Measurements from ENCODE around the gene UTS2.

Gene UTS2

DNA sequence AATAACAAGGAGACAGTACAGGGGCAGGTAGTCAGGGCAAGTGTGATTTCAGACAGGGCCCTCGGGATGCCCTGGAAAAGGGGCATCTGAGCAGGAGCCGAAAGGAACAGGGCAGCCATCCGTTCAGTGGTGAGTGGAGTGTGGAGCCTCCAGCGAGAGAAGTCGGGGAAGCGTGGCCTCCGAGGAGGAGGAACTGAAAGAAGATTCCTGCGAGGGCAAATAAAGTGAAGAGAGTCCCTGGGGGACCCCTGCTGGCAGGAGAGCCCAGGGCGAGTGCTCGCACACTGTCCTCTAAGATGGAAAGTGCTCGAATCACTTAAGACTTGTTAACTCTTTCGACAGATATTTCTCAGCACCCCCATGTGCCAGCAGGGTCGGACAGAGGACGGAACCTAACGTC, 3.5 kb upstream of the UTS2 start:
- Histone ChIP-seq H3K27ac (no peak overlapping the region), H3K4me3 (no peak overlapping the region)
- TF ChIP-seq, protein P1, sequence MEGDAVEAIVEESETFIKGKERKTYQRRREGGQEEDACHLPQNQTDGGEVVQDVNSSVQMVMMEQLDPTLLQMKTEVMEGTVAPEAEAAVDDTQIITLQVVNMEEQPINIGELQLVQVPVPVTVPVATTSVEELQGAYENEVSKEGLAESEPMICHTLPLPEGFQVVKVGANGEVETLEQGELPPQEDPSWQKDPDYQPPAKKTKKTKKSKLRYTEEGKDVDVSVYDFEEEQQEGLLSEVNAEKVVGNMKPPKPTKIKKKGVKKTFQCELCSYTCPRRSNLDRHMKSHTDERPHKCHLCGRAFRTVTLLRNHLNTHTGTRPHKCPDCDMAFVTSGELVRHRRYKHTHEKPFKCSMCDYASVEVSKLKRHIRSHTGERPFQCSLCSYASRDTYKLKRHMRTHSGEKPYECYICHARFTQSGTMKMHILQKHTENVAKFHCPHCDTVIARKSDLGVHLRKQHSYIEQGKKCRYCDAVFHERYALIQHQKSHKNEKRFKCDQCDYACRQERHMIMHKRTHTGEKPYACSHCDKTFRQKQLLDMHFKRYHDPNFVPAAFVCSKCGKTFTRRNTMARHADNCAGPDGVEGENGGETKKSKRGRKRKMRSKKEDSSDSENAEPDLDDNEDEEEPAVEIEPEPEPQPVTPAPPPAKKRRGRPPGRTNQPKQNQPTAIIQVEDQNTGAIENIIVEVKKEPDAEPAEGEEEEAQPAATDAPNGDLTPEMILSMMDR (IDR thresholded peaks at IDR 0.05): no peak
- DNase-seq (ENCODE audit: low spot score): no peak

DNA sequence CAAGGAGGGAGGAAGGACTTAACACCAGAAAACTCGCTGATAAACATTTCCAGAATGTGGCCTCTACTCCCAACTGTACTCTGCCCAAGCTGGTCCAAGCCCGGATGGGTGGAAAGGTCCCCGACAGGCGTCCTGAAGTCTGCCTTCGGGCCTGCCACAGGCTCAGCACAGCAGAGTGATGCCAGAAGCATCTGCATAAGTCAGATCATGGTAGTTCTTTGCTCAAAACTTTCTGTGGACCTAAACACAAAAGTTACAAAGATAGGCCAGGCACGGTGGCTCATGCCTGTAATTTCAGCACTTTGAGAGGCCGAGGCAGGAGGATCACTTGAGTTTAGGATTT, 790 bp upstream of the UTS2 start:
- Histone ChIP-seq H3K4me3 (no peak overlapping the region), H3K27ac (no peak overlapping the region)
- no peak for DNase-seq (ENCODE audit: low spot score)
- TF ChIP-seq, protein P1 (IDR thresholded peaks at IDR 0.05): no peak

DNA sequence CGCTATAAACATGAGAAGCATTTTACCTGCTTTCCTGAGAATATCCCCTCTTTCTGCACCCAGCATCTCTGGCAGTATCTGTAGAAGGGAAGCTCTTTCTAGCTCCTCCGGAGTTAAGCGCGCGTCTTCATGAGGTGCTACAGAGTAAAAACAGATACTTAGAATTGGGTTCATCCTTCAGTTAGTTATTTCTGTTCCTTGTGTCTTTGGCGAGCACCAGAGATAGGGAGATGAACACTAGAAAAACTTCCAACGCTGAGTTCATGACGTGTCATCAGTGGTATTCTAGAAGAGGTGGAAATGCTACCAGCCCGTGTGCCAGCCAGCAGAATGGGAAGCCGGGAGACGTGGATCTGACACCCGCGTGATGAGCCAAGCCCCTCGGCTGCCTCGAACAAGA, 2.1 kb downstream of the UTS2 start:
- no peak for DNase-seq (ENCODE audit: low spot score)
- H3K27ac ChIP-seq: no peak overlapping the region
- TF ChIP-seq, protein P1 (IDR thresholded peaks at IDR 0.05): no peak

DNA sequence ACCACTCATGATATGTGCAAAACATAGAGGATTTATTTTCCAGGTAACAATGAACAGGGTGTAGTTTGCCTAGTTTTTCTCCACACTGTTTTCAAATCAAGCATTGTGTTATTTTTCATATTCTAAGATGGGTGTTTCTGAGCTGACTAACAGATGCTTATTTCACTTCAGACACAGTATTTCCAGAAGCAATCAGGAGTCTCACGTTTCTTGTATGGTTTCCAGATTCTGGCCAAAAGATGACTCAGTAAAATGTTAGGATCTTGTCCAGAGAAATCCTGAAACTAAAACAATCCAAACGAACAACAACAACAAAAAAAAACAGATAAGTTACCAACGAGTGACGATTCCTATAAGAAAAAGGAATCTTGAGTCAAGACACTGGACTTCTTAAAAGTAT, 5.3 kb downstream of the UTS2 start:
- H3K4me3 ChIP-seq: no peak overlapping the region
- DNase-seq (ENCODE audit: low spot score): no peak
- TF ChIP-seq, protein P1 (IDR thresholded peaks at IDR 0.05): no peak
- H3K27ac ChIP-seq: no peak overlapping the region

More for the DNA sequence above, 2.1 kb downstream of the UTS2 start:
- H3K4me3 ChIP-seq: no peak overlapping the region

DNA sequence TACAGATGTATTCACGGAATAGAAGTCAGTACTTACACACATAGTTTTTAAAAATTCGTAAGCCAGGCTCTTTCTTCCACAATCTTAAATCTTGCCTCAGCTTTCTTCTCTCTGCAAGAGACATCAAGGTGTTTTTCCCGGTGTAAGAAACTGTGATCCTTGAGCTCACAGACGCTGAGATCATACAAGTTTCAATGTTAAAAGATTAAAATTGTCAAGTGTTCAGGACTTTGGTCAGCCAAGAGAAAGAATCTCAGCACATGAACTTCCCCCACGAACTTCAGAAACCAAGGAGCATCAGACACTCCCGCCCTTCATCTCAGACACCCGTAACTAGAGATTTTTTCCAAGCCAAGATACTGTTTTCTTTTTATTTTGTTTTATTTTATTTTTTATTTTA, 6.2 kb downstream of the UTS2 start:
- DNase-seq (ENCODE audit: low spot score): no peak
- H3K27ac ChIP-seq: no peak overlapping the region
- TF ChIP-seq, protein P1 (IDR thresholded peaks at IDR 0.05): no peak
- no peak overlapping the region for H3K4me3 ChIP-seq

DNA sequence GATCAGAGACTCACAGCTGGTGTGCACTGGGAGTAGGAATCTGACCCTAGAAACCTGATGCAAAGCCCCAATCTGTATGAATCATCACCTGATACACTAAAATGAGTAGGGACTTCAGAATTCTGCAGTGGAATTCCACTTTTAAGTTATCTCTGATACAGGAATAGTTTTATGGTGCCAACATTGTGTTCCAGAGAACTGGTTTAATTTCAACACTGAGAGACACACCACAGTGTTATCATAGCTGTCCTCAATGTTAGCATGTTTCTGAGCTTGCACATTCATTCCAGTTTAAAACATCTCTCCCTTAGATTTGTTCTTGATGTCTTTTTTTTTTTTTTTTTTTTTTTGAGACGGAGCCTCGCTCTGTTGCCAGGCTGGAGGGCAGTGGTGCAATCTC, 7.1 kb downstream of the UTS2 start:
- no peak overlapping the region for H3K4me3 ChIP-seq
- TF ChIP-seq, protein P1 (IDR thresholded peaks at IDR 0.05): no peak
- DNase-seq (ENCODE audit: low spot score): no peak
- H3K27ac ChIP-seq: no peak overlapping the region

DNA sequence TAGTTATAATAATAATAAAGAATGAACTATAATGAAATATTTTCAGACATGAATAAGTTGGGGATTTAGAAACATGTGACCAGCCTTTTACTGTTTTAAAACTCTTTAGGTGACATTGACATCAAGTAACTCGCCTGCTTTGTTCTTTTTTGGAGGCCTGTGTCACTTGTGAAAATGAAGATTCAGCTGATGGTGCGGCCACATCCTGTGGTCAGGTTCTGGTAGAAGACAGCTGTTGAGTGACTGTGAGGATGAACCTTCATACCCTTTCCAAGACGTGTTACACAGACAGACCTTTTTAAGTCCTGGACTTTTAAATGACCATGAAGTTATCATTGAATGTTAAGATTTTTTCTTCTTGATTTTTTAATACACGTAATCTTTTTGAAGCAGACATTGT, 10.3 kb downstream of the UTS2 start:
- DNase-seq (ENCODE audit: low spot score): no peak
- TF ChIP-seq, protein P1 (IDR thresholded peaks at IDR 0.05): no peak
- no peak overlapping the region for H3K27ac ChIP-seq
- H3K4me3 ChIP-seq: no peak overlapping the region
